ENCODE results near the gene CCDC80.

CCDC80 gene

GRCh38 chr3:112687211-112687610 lies 46.3 kb upstream of the CCDC80 start:
- TF ChIP-seq CTCF (IDR thresholded peaks at IDR 0.05; ENCODE audit: borderline replicate concordance, insufficient read depth, low read depth, low read length) = no peak
- no peak overlapping the region for H3K4me3 ChIP-seq (ENCODE audit: low read depth, low read length)

- no peak overlapping the region for H3K4me3 ChIP-seq (ENCODE audit: low read depth, low read length)
- TF ChIP-seq CTCF (IDR thresholded peaks at IDR 0.05; ENCODE audit: borderline replicate concordance, insufficient read depth, low read depth, low read length) = no peak
These were observed 45.2 kb upstream of the CCDC80 start for GRCh38 chr3:112685956-112686799.

- no peak overlapping the region for H3K4me3 ChIP-seq (ENCODE audit: low read depth, low read length)
These were observed 44.5 kb upstream of the CCDC80 start for GRCh38 chr3:112685420-112685819.

GRCh38 chr3:112682361-112682760 lies 41.4 kb upstream of the CCDC80 start:
- no peak overlapping the region for H3K4me3 ChIP-seq (ENCODE audit: low read depth, low read length)
- no peak for TF ChIP-seq CTCF (IDR thresholded peaks at IDR 0.05; ENCODE audit: borderline replicate concordance, insufficient read depth, low read depth, low read length)

More at GRCh38 chr3:112685420-112685819, 44.5 kb upstream of the CCDC80 start:
- TF ChIP-seq CTCF (IDR thresholded peaks at IDR 0.05; ENCODE audit: borderline replicate concordance, insufficient read depth, low read depth, low read length) = no peak

- no peak overlapping the region for H3K4me3 ChIP-seq (ENCODE audit: low read depth, low read length)
- no peak for TF ChIP-seq CTCF (IDR thresholded peaks at IDR 0.05; ENCODE audit: borderline replicate concordance, insufficient read depth, low read depth, low read length)
These were observed 40.9 kb upstream of the CCDC80 start for GRCh38 chr3:112681822-112682325.

GRCh38 chr3:112676659-112677234 lies 35.8 kb upstream of the CCDC80 start:
- TF ChIP-seq CTCF (IDR thresholded peaks at IDR 0.05; ENCODE audit: borderline replicate concordance, insufficient read depth, low read depth, low read length) = no peak

More at GRCh38 chr3:112676659-112677234, 35.8 kb upstream of the CCDC80 start:
- H3K4me3 ChIP-seq (ENCODE audit: low read depth, low read length) = no peak overlapping the region

All from GM12875 (cell line).